Neuronal stem cell (in vitro differentiated cells): ENCODE measurements around the gene HOXA7.
A peak's percentile ranks its signal among the peaks of the same experiment; 100 is the strongest.

Source experiments
- DNase-seq: peaks from one replicate; pipeline ENCODE4 v3.0.0-alpha.2; 2013; ENCODE audit warnings: low spot score
- H2AFZ ChIP-seq: one replicate; pipeline ENCODE4 v1.6.1; 2013; ENCODE audit warnings: mild to moderate bottlenecking, low read length, inconsistent platforms
- H2AK5ac ChIP-seq: 2 replicates; pipeline ENCODE4 v1.6.1; 2013; ENCODE audit warnings: low read depth, mild to moderate bottlenecking, inconsistent platforms, low read length, moderate library complexity, mixed read lengths
- H2BK120ac ChIP-seq: 2 replicates; pipeline ENCODE4 v1.6.1; 2013; ENCODE audit warnings: low read depth, mild to moderate bottlenecking, inconsistent platforms, low read length, moderate library complexity, mixed read lengths
- H2BK12ac ChIP-seq: one replicate; pipeline ENCODE4 v1.6.1; 2013; ENCODE audit warnings: low read length, inconsistent platforms
- H2BK15ac ChIP-seq: 2 replicates; pipeline ENCODE4 v1.6.1; 2013; ENCODE audit warnings: mild to moderate bottlenecking, low read length, inconsistent platforms, mixed read lengths
- H2BK5ac ChIP-seq: one replicate; pipeline ENCODE4 v1.6.1; 2013; ENCODE audit warnings: inconsistent platforms, mild to moderate bottlenecking, low read length, moderate library complexity
- H3K14ac ChIP-seq: one replicate; pipeline ENCODE4 v1.6.1; 2013; ENCODE audit warnings: low read length, inconsistent platforms
- H3K18ac ChIP-seq: 2 replicates; pipeline ENCODE4 v1.6.1; 2013; ENCODE audit warnings: low read length, inconsistent platforms
- H3K23ac ChIP-seq: 2 replicates; pipeline ENCODE4 v1.6.1; 2013; ENCODE audit warnings: low read depth, mild to moderate bottlenecking, mixed read lengths, low read length, inconsistent platforms; ENCODE audit not compliant: poor library complexity
- H3K27ac ChIP-seq: replicated peaks from 3 replicates; pipeline ENCODE4 v1.5.1; 2013; ENCODE audit warnings: low read length, inconsistent platforms
- H3K27me3 ChIP-seq, 3 experiments: 2 replicates each; pipeline ENCODE4 v1.6.1; 2013; ENCODE audit warnings: low read length in 3 of 3, mild to moderate bottlenecking in 2 of 3, inconsistent platforms in 1 of 3, low read depth in 1 of 3, mixed read lengths in 1 of 3, moderate library complexity in 1 of 3; ENCODE audit not compliant: control insufficient read depth in 3 of 3, insufficient read depth in 3 of 3
- H3K36me3 ChIP-seq, 2 donors: replicated peaks in 1 of 2; 2 replicates each; pipeline ENCODE4 v1.6.1; 2013; ENCODE audit warnings: low read length in 2 of 2; ENCODE audit not compliant: control insufficient read depth in 2 of 2, insufficient read depth in 2 of 2
- H3K4ac ChIP-seq: 2 replicates; pipeline ENCODE4 v1.6.1; 2013; ENCODE audit warnings: inconsistent platforms, mild to moderate bottlenecking, low read length, moderate library complexity
- H3K4me1 ChIP-seq, 2 donors: 1 replicate in 1 of 2; 2 replicates in 1 of 2; pipeline ENCODE4 v1.6.1; 2013; ENCODE audit warnings: low read length in 2 of 2, low read depth in 1 of 2; ENCODE audit not compliant: control insufficient read depth in 2 of 2, insufficient read depth in 1 of 2
- H3K4me2 ChIP-seq: one replicate; pipeline ENCODE4 v1.6.1; 2013; ENCODE audit warnings: mild to moderate bottlenecking, low read length, inconsistent platforms; ENCODE audit not compliant: insufficient read depth, poor library complexity, severe bottlenecking
- H3K4me3 ChIP-seq, 2 donors: 2 replicates each; pipeline ENCODE4 v1.5.1; 2013; ENCODE audit warnings: low read length in 2 of 2, mild to moderate bottlenecking in 2 of 2, inconsistent platforms in 1 of 2, moderate library complexity in 1 of 2
- H3K79me1 ChIP-seq: one replicate; pipeline ENCODE4 v1.6.1; 2013; ENCODE audit warnings: low read depth, mild to moderate bottlenecking, inconsistent platforms, low read length, moderate library complexity
- H3K9ac ChIP-seq: one replicate; pipeline ENCODE4 v1.6.1; 2013; ENCODE audit warnings: mild to moderate bottlenecking, low read depth, low read length, inconsistent platforms; ENCODE audit not compliant: poor library complexity
- H3K9me3 ChIP-seq, 2 donors: replicated peaks in 1 of 2; 2 replicates each; pipeline versions ENCODE3 to v1.6.1; 2013; ENCODE audit warnings: low read length in 2 of 2, mild to moderate bottlenecking in 2 of 2, inconsistent platforms in 1 of 2, low read depth in 1 of 2, mixed read lengths in 1 of 2, moderate library complexity in 1 of 2; ENCODE audit not compliant: control insufficient read depth in 2 of 2, insufficient read depth in 1 of 2
- H4K8ac ChIP-seq: one replicate; pipeline ENCODE4 v1.6.1; 2013; ENCODE audit warnings: low read depth, mild to moderate bottlenecking, inconsistent platforms, low read length, moderate library complexity
- H4K91ac ChIP-seq: one replicate; pipeline ENCODE4 v1.6.1; 2013; ENCODE audit warnings: low read length, low read depth, mild to moderate bottlenecking, inconsistent platforms; ENCODE audit not compliant: poor library complexity
- WGBS, 2 donors: extraction: QIAGEN DNeasy Blood & Tissue Kit; methylation state at CpG; one replicate each; pipeline ENCODE4 v1.1.7; 2013; ENCODE audit warnings: missing lambda C conversion rate in 2 of 2, mixed read lengths in 1 of 2; ENCODE audit not compliant: insufficient read length in 2 of 2, insufficient replicate concordance in 1 of 2; ENCODE audit errors: extremely low coverage in 2 of 2; 5-methylcytosine and 5-hydroxymethylcytosine counted together

Gene HOXA7

DNA sequence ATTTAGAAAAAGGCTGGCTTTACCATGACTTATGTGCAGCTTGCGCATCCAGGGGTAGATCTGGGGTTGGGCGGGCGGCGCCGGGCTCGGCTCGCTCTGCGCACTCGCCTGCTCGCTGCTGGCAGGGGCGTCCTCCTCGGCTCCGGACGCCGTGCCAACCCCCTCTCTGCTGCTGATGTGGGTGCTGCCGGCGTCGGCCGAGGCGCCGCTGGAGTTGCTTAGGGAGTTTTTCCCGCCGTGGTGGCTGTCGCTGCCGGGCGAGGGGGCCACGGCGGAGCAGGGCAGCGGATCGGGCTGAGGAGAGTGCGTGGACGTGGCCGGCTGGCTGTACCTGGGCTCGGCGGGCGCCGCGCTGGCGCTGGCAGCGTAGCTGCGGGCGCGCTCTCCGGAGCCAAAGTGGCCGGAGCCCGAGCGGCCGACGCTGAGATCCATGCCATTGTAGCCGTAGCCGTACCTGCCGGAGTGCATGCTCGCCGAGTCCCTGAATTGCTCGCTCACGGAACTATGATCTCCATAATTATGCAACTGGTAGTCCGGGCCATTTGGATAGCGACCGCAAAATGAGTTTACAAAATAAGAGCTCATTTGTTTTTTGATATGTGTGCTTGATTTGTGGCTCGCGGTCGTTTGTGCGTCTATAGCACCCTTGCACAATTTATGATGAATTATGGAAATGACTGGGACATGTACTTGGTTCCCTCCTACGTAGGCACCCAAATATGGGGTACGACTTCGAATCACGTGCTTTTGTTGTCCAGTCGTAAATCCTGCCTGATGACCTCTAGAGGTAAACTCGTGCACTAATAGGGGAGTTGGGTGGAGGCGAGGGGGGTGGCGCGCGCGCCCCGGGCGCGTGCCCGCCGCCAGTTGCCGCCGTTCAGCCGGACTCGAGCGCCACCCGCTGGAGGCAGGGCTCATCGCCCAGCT lies 13.2 kb downstream of the HOXA7 start, which contains the start of gene HOXA5:
Gene HOXA5, minus strand, starts transcription at position 659 of the 927 bp plus-strand sequence. Its CDS starts 74 bp downstream, at position 585.
- peak; percentile 67 for DNase-seq
- no peak within 1 kb of the TSS for H2BK15ac ChIP-seq
- H3K4me1 ChIP-seq, result no peaks in the 10 kb centered on the region
- H3K9ac ChIP-seq, result no peak within 1 kb of the TSS
- H2AK5ac ChIP-seq, result no peak within 1 kb of the TSS
- H3K4me2 ChIP-seq, result peak within 1 kb of the TSS; percentile 59
- H2BK5ac ChIP-seq, result no peak within 1 kb of the TSS
- no peak within 1 kb of the TSS for H2BK12ac ChIP-seq
- peaks cover 66 to 100% (median 99%) of the 10 kb centered on the region in 3 experiments for H3K27me3 ChIP-seq
- H4K8ac ChIP-seq, result no peak within 1 kb of the TSS
- no peak within 1 kb of the TSS for H2BK120ac ChIP-seq
- H4K91ac ChIP-seq, result no peak within 1 kb of the TSS
- H3K79me1 ChIP-seq, result no peaks in the 10 kb centered on the region
- peak within 1 kb of the TSS; percentile 29 for H3K23ac ChIP-seq
- H3K4ac ChIP-seq, result no peak within 1 kb of the TSS
- peaks cover 3 to 18% of the 10 kb centered on the region in 2 donors for H3K9me3 ChIP-seq
- peak within 1 kb of the TSS; percentile 1 to 63 for H3K4me3 ChIP-seq
- H3K27ac ChIP-seq, result no peak within 1 kb of the TSS
- whole genome bisulfite sequencing, 2 donors, result no CpG with 5 or more reads among the region's 86 CpGs
- H3K14ac ChIP-seq, result peak within 1 kb of the TSS; percentile 23
- H3K18ac ChIP-seq, result no peak within 1 kb of the TSS
- no peaks in the 10 kb centered on the region for H3K36me3 ChIP-seq
- H2AFZ ChIP-seq, result peak within 1 kb of the TSS; percentile 87

DNA sequence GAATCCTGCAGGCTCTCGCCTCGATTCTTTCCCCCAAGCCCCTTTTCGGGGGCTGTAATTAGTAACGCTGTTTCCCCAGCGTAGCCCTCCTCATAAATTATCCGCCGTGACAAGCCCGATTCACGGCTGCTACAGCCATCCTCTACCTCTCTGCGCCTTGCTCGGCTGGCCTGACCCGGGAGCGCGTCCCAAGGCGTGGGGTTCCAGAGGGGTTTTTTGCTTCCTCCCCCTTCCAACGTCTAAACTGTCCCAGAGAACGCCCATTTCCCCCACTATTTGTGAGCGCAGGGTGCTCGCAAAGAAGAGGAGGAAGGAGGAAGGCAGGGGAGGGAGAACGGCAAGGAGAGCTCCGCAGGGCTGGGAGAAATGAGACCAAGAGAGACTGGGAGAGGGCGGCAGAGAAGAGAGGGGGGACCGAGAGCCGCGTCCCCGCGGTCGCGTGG lies 13.9 kb downstream of the HOXA7 start:
- Histone ChIP-seq H3K14ac (no peak overlapping the region), H3K23ac (peak overlapping the region; percentile 29), H3K18ac (no peak overlapping the region), H3K9me3 (peaks cover 3 to 14% of the 10 kb centered on the region in 2 donors), H3K27me3 (peaks cover 59 to 100% (median 100%) of the 10 kb centered on the region in 3 experiments), H4K8ac (no peak overlapping the region), H3K27ac (no peak overlapping the region), H3K4ac (no peak overlapping the region), H2BK12ac (no peak overlapping the region), H3K4me3 (no peak overlapping the region), H2AFZ (peak overlapping the region; percentile 87), H2BK120ac (no peak overlapping the region), H3K9ac (no peak overlapping the region), H3K36me3 (no peaks in the 10 kb centered on the region), H4K91ac (no peak overlapping the region), H2BK15ac (no peak overlapping the region), H3K4me2 (peak overlapping the region; percentile 59), H2BK5ac (no peak overlapping the region), H3K79me1 (no peaks in the 10 kb centered on the region), H2AK5ac (no peak overlapping the region), H3K4me1 (no peaks in the 10 kb centered on the region)
- WGBS, 2 donors, result no CpG with 5 or more reads among the region's 29 CpGs
- DNase-seq, result no peak

DNA sequence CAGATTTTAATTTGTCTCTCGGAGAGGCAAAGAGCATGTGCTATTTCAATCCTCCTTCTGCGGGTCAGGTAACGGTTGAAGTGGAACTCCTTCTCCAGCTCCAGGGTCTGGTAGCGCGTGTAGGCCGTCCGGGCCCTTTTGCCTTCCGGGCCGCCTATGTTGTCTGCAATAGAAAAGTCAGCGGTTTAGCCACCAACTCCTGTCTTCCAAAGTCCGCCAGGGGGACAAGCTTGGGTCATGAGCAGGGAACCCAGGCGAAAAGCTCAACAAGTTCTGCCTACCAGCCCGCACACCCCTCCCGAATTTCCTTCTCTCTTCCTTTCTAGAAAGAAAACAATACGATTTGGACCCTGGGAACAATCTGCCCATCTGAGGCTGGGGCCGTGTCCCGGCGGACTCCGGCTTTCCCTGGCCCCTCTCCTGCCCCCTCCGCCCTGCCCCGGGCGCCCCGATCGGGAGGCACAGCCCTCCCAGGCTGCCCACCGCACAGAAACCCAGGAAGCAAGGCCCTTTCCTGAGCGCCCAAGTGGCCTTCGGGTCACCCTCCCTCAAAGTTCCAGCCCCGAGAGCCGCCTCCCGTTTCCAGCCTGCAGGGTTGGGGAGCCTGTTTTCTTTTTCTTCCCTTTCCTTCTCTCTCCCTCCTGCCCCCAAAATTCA lies 14.4 kb downstream of the HOXA7 start:
- no peak overlapping the region for H3K4me2 ChIP-seq
- H3K23ac ChIP-seq, result no peak overlapping the region
- no peak overlapping the region for H2AK5ac ChIP-seq
- no peak overlapping the region for H2BK15ac ChIP-seq
- H3K36me3 ChIP-seq, result no peaks in the 10 kb centered on the region
- no CpG with 5 or more reads among the region's 30 CpGs for WGBS, 2 donors
- H3K14ac ChIP-seq, result no peak overlapping the region
- peaks cover 3 to 12% of the 10 kb centered on the region in 2 donors for H3K9me3 ChIP-seq
- H2BK12ac ChIP-seq, result no peak overlapping the region
- peaks cover 56 to 100% (median 100%) of the 10 kb centered on the region in 3 experiments for H3K27me3 ChIP-seq
- H3K4me1 ChIP-seq, result no peaks in the 10 kb centered on the region
- no peak overlapping the region for H3K27ac ChIP-seq
- no peak overlapping the region for H3K18ac ChIP-seq
- H4K8ac ChIP-seq, result no peak overlapping the region
- no peak overlapping the region for H3K9ac ChIP-seq
- no peak overlapping the region for H2BK5ac ChIP-seq
- H2AFZ ChIP-seq, result peak overlapping the region; percentile 87
- no peak overlapping the region for H3K4me3 ChIP-seq
- no peaks in the 10 kb centered on the region for H3K79me1 ChIP-seq
- H2BK120ac ChIP-seq, result no peak overlapping the region
- no peak overlapping the region for H3K4ac ChIP-seq
- DNase-seq, result no peak
- no peak overlapping the region for H4K91ac ChIP-seq
